Measurements from ENCODE around the gene KCNK15. TPM values are rescaled to one million over a fixed set of nuclear protein-coding genes. Genes with fewer than 3 reads are reported as not detected.

The KCNK15 gene
- total and polyA plus RNA-seq, 4 donors: 0.08 to 0.11 (median 0.08) TPM; not detected in 1

DNA sequence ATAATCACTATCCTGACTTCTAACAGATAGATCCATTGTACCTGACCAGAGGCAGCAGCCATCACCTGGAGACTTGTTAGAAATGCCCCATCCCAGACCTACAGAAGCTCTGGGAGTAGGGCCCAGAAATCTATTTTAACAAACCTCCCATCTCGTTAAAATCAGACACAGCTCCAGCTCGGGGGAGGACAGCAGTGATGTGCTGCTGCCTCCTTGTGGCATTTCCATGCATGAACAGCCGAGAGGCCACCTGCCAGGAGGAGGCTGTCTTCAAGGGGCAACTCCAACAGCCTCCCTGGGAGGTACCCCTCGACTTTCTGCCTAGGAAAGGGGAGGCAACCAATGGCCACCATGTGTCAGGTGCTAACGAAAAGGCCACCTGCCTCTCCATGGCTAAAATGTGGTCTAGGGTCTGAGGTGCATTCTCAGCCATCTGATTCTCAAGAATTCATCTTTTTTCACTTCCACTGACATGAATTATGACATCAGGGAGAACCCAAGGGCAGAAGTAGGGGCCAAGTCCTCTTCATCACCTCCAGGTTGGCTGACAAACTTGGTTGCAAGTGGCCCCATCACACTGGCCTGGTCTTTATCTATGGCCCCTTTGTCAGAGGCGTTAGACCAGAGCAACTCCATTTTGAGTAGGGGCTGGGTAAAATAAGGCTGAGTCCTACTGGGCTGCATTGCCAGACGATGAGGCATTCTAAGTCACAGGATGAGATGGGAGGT lies 12.2 kb upstream of the KCNK15 start:
- TF ChIP-seq JUND (IDR thresholded peaks at IDR 0.05) (no peak), YY1 (IDR thresholded peaks at IDR 0.05) (no peak), RAD21 (IDR thresholded peaks at IDR 0.05) (peak; percentile 86 to 92)
- TF ChIP-seq, protein P1, sequence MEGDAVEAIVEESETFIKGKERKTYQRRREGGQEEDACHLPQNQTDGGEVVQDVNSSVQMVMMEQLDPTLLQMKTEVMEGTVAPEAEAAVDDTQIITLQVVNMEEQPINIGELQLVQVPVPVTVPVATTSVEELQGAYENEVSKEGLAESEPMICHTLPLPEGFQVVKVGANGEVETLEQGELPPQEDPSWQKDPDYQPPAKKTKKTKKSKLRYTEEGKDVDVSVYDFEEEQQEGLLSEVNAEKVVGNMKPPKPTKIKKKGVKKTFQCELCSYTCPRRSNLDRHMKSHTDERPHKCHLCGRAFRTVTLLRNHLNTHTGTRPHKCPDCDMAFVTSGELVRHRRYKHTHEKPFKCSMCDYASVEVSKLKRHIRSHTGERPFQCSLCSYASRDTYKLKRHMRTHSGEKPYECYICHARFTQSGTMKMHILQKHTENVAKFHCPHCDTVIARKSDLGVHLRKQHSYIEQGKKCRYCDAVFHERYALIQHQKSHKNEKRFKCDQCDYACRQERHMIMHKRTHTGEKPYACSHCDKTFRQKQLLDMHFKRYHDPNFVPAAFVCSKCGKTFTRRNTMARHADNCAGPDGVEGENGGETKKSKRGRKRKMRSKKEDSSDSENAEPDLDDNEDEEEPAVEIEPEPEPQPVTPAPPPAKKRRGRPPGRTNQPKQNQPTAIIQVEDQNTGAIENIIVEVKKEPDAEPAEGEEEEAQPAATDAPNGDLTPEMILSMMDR (IDR thresholded peaks at IDR 0.05; ENCODE audit: low read depth, low read length, missing input control): peak; percentile 75
- Histone ChIP-seq H3K4me3 (ENCODE audit: low read depth in 1 of 3, low read length in 3 of 3) (no peak overlapping the region), H3K27ac (ENCODE audit: low read depth in 1 of 2, low read length in 2 of 2) (no peak overlapping the region), H3K27me3 (ENCODE audit: control insufficient read depth in 4 of 4, insufficient read depth in 4 of 4, low read length in 3 of 4) (no peaks in the 10 kb centered on the region), H3K9ac (ENCODE audit: low read depth in 1 of 2, low read length in 2 of 2) (no peak overlapping the region), H3K4me1 (ENCODE audit: control insufficient read depth in 4 of 4, insufficient read depth in 4 of 4, low read length in 3 of 4) (peaks cover 0 to 6% (median 0%) of the 10 kb centered on the region in 4 donors), H3K9me3 (ENCODE audit: control insufficient read depth in 4 of 4, low read length in 3 of 4) (no peaks in the 10 kb centered on the region), H3K36me3 (ENCODE audit: control insufficient read depth in 4 of 4, insufficient read depth in 3 of 4, low read depth in 1 of 4, low read length in 3 of 4) (no peaks in the 10 kb centered on the region)
- peak; percentile 45 for DNase-seq (ENCODE audit: low spot score)
- WGBS: 29% methylated on average over 7 of the region's 7 CpGs

DNA sequence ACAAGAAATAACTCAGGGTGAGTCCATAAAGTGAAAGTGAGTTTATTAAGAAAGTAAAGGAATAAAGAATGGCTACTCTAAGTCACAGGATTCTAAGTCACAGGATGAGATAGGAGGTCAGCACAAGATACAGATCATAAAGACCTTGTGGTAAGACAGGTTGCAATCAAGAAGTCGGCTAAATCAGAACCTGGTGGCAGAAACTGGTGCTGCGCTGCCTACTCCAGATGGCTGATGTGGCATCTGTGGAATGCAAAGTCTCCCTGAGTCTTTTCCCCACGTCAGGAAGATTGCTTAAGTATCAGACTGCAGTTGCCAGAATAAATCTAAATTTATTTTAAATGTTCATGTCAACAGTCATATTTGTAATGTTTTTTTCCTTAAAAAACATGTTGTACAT lies 10.7 kb upstream of the KCNK15 start:
- Histone ChIP-seq H3K9me3 (ENCODE audit: control insufficient read depth in 4 of 4, low read length in 3 of 4) (no peaks in the 10 kb centered on the region), H3K4me1 (ENCODE audit: control insufficient read depth in 4 of 4, insufficient read depth in 4 of 4, low read length in 3 of 4) (peaks cover 0 to 4% (median 0%) of the 10 kb centered on the region in 4 donors), H3K4me3 (ENCODE audit: low read depth in 1 of 3, low read length in 3 of 3) (no peak overlapping the region), H3K27me3 (ENCODE audit: control insufficient read depth in 4 of 4, insufficient read depth in 4 of 4, low read length in 3 of 4) (no peaks in the 10 kb centered on the region), H3K9ac (ENCODE audit: low read depth in 1 of 2, low read length in 2 of 2) (no peak overlapping the region), H3K36me3 (ENCODE audit: control insufficient read depth in 4 of 4, insufficient read depth in 3 of 4, low read depth in 1 of 4, low read length in 3 of 4) (no peaks in the 10 kb centered on the region), H3K27ac (ENCODE audit: low read depth in 1 of 2, low read length in 2 of 2) (no peak overlapping the region)
- TF ChIP-seq RAD21 (IDR thresholded peaks at IDR 0.05): no peak
- TF ChIP-seq, protein P2, sequence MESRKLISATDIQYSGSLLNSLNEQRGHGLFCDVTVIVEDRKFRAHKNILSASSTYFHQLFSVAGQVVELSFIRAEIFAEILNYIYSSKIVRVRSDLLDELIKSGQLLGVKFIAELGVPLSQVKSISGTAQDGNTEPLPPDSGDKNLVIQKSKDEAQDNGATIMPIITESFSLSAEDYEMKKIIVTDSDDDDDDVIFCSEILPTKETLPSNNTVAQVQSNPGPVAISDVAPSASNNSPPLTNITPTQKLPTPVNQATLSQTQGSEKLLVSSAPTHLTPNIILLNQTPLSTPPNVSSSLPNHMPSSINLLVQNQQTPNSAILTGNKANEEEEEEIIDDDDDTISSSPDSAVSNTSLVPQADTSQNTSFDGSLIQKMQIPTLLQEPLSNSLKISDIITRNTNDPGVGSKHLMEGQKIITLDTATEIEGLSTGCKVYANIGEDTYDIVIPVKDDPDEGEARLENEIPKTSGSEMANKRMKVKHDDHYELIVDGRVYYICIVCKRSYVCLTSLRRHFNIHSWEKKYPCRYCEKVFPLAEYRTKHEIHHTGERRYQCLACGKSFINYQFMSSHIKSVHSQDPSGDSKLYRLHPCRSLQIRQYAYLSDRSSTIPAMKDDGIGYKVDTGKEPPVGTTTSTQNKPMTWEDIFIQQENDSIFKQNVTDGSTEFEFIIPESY (IDR thresholded peaks at IDR 0.05): no peak
- no peak for TF ChIP-seq FOXA2 (IDR thresholded peaks at IDR 0.05)
- TF ChIP-seq, protein P3, sequence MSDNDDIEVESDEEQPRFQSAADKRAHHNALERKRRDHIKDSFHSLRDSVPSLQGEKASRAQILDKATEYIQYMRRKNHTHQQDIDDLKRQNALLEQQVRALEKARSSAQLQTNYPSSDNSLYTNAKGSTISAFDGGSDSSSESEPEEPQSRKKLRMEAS (IDR thresholded peaks at IDR 0.05): no peak
- TF ChIP-seq NR2F2 (IDR thresholded peaks at IDR 0.05): no peak
- TF ChIP-seq TAF1 (conservative IDR thresholded peaks at IDR 0.05): no peak
- TF ChIP-seq SP1 (IDR thresholded peaks at IDR 0.05): no peak
- TF ChIP-seq, protein P4, sequence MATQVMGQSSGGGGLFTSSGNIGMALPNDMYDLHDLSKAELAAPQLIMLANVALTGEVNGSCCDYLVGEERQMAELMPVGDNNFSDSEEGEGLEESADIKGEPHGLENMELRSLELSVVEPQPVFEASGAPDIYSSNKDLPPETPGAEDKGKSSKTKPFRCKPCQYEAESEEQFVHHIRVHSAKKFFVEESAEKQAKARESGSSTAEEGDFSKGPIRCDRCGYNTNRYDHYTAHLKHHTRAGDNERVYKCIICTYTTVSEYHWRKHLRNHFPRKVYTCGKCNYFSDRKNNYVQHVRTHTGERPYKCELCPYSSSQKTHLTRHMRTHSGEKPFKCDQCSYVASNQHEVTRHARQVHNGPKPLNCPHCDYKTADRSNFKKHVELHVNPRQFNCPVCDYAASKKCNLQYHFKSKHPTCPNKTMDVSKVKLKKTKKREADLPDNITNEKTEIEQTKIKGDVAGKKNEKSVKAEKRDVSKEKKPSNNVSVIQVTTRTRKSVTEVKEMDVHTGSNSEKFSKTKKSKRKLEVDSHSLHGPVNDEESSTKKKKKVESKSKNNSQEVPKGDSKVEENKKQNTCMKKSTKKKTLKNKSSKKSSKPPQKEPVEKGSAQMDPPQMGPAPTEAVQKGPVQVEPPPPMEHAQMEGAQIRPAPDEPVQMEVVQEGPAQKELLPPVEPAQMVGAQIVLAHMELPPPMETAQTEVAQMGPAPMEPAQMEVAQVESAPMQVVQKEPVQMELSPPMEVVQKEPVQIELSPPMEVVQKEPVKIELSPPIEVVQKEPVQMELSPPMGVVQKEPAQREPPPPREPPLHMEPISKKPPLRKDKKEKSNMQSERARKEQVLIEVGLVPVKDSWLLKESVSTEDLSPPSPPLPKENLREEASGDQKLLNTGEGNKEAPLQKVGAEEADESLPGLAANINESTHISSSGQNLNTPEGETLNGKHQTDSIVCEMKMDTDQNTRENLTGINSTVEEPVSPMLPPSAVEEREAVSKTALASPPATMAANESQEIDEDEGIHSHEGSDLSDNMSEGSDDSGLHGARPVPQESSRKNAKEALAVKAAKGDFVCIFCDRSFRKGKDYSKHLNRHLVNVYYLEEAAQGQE (IDR thresholded peaks at IDR 0.05): no peak
- 83% methylated on average over 3 of the region's 3 CpGs for WGBS
- DNase-seq (ENCODE audit: low spot score): no peak
